ENCODE data around the gene CRK. TPM values are rescaled to one million over a fixed set of nuclear protein-coding genes. Genes with fewer than 3 reads are reported as not detected.
"Not testable (repeated sequence)": the region's sequence is repeated elsewhere in the genome, so short reads cannot be mapped to it uniquely, and the experiment has no call there.

CRK gene
- total RNA-seq, 1 donor from 2014 or later = 24.2 TPM

GRCh38 chr17:1422885-1423284 lies 33.1 kb downstream of the CRK start:
- no peaks in the 10 kb centered on the region for H3K9me3 Mint-ChIP-seq
- H3K4me1 Mint-ChIP-seq (ENCODE audit: low read depth) = peaks cover 20% of the 10 kb centered on the region
- no peak for DNase-seq (ENCODE audit: low spot score)
- peaks cover 30% of the 10 kb centered on the region for H3K36me3 Mint-ChIP-seq (ENCODE audit: low read depth)
- no peak overlapping the region for H3K4me3 Mint-ChIP-seq
- H3K27me3 Mint-ChIP-seq (ENCODE audit: insufficient read depth) = no peaks in the 10 kb centered on the region
- intact Hi-C loops (cut with micrococcal nuclease) = no loop called here
- peak overlapping the region; percentile 65 for H3K27ac Mint-ChIP-seq

- no peak overlapping the region for H3K4me3 Mint-ChIP-seq
- H3K27me3 Mint-ChIP-seq (ENCODE audit: insufficient read depth) = no peaks in the 10 kb centered on the region
- no peaks in the 10 kb centered on the region for H3K9me3 Mint-ChIP-seq
- DNase-seq (ENCODE audit: low spot score) = no peak
- intact Hi-C loops (cut with micrococcal nuclease) = no loop called here
- peaks cover 31% of the 10 kb centered on the region for H3K36me3 Mint-ChIP-seq (ENCODE audit: low read depth)
- H3K27ac Mint-ChIP-seq = no peak overlapping the region
- peaks cover 20% of the 10 kb centered on the region for H3K4me1 Mint-ChIP-seq (ENCODE audit: low read depth)
Measured at GRCh38 chr17:1421470-1421869, 34.6 kb downstream of the CRK start.

- no peak for DNase-seq (ENCODE audit: low spot score)
- Mint-ChIP-seq H3K4me1 (ENCODE audit: low read depth) (peaks cover 18% of the 10 kb centered on the region), H3K27ac (no peak overlapping the region), H3K4me3 (no peak overlapping the region), H3K27me3 (ENCODE audit: insufficient read depth) (no peaks in the 10 kb centered on the region), H3K36me3 (ENCODE audit: low read depth) (peaks cover 29% of the 10 kb centered on the region), H3K9me3 (no peaks in the 10 kb centered on the region)
- intact Hi-C loops (cut with micrococcal nuclease) = no loop called here
Measured at GRCh38 chr17:1420981-1421380, 35.1 kb downstream of the CRK start.

- peaks cover 27% of the 10 kb centered on the region for H3K36me3 Mint-ChIP-seq (ENCODE audit: low read depth)
- no peaks in the 10 kb centered on the region for H3K27me3 Mint-ChIP-seq (ENCODE audit: insufficient read depth)
- no peak overlapping the region for H3K27ac Mint-ChIP-seq
- no peak overlapping the region for H3K4me3 Mint-ChIP-seq
- intact Hi-C loops (cut with micrococcal nuclease) = no loop called here
- H3K4me1 Mint-ChIP-seq (ENCODE audit: low read depth) = peaks cover 12% of the 10 kb centered on the region
- no peak for DNase-seq (ENCODE audit: low spot score)
- H3K9me3 Mint-ChIP-seq = no peaks in the 10 kb centered on the region
Measured at GRCh38 chr17:1420163-1420562, 35.9 kb downstream of the CRK start.

- H3K27me3 Mint-ChIP-seq (ENCODE audit: insufficient read depth); DNase-seq (ENCODE audit: low spot score); H3K27ac Mint-ChIP-seq; intact Hi-C loops (cut with micrococcal nuclease); H3K4me3 Mint-ChIP-seq; H3K9me3 Mint-ChIP-seq: not testable (repeated sequence)
- Mint-ChIP-seq H3K36me3 (ENCODE audit: low read depth) (peaks cover 21% of the 10 kb centered on the region), H3K4me1 (ENCODE audit: low read depth) (peaks cover 10% of the 10 kb centered on the region)
Measured at GRCh38 chr17:1418476-1418875, 37.6 kb downstream of the CRK start.

GRCh38 chr17:1416414-1416813 lies 39.6 kb downstream of the CRK start:
- intact Hi-C loops (cut with micrococcal nuclease) = no loop called here
- Mint-ChIP-seq H3K4me1 (ENCODE audit: low read depth) (no peaks in the 10 kb centered on the region), H3K36me3 (ENCODE audit: low read depth) (peaks cover 10% of the 10 kb centered on the region), H3K4me3 (no peak overlapping the region), H3K27me3 (ENCODE audit: insufficient read depth) (no peaks in the 10 kb centered on the region), H3K27ac (no peak overlapping the region), H3K9me3 (no peaks in the 10 kb centered on the region)
- no peak for DNase-seq (ENCODE audit: low spot score)

GRCh38 chr17:1414634-1415033 lies 41.4 kb downstream of the CRK start:
- Mint-ChIP-seq H3K27me3 (ENCODE audit: insufficient read depth) (no peaks in the 10 kb centered on the region), H3K4me1 (ENCODE audit: low read depth) (no peaks in the 10 kb centered on the region), H3K36me3 (ENCODE audit: low read depth) (peaks cover 6% of the 10 kb centered on the region), H3K4me3 (no peak overlapping the region), H3K9me3 (no peaks in the 10 kb centered on the region), H3K27ac (no peak overlapping the region)
- intact Hi-C loops (cut with micrococcal nuclease) = no loop called here
- DNase-seq (ENCODE audit: low spot score) = no peak

GRCh38 chr17:1414001-1414574 lies 41.9 kb downstream of the CRK start:
- Mint-ChIP-seq H3K36me3 (ENCODE audit: low read depth) (peaks cover 6% of the 10 kb centered on the region), H3K4me1 (ENCODE audit: low read depth) (no peaks in the 10 kb centered on the region), H3K27ac (no peak overlapping the region), H3K4me3 (no peak overlapping the region), H3K27me3 (ENCODE audit: insufficient read depth) (no peaks in the 10 kb centered on the region), H3K9me3 (no peaks in the 10 kb centered on the region)
- intact Hi-C loops (cut with micrococcal nuclease) = no loop called here
- no peak for DNase-seq (ENCODE audit: low spot score)

GRCh38 chr17:1413281-1413791 lies 42.7 kb downstream of the CRK start:
- Mint-ChIP-seq H3K4me1 (ENCODE audit: low read depth) (no peaks in the 10 kb centered on the region), H3K36me3 (ENCODE audit: low read depth) (peaks cover 6% of the 10 kb centered on the region), H3K27ac (no peak overlapping the region), H3K9me3 (no peaks in the 10 kb centered on the region), H3K4me3 (no peak overlapping the region), H3K27me3 (ENCODE audit: insufficient read depth) (no peaks in the 10 kb centered on the region)
- DNase-seq (ENCODE audit: low spot score) = no peak
- intact Hi-C loops (cut with micrococcal nuclease) = no loop called here

GRCh38 chr17:1412185-1413110 lies 43.6 kb downstream of the CRK start:
- Mint-ChIP-seq H3K27ac (no peak overlapping the region), H3K4me1 (ENCODE audit: low read depth) (no peaks in the 10 kb centered on the region), H3K27me3 (ENCODE audit: insufficient read depth) (no peaks in the 10 kb centered on the region), H3K4me3 (no peak overlapping the region), H3K36me3 (ENCODE audit: low read depth) (peaks cover 3% of the 10 kb centered on the region), H3K9me3 (no peaks in the 10 kb centered on the region)
- no peak for DNase-seq (ENCODE audit: low spot score)
- intact Hi-C loops (cut with micrococcal nuclease) = no loop called here

GRCh38 chr17:1402262-1402586 lies 53.8 kb downstream of the CRK start:
- no peak overlapping the region for H3K27ac Mint-ChIP-seq
- intact Hi-C loops (cut with micrococcal nuclease) = no loop called here
- no peak overlapping the region for H3K4me3 Mint-ChIP-seq

GRCh38 chr17:1399679-1400512 lies 56.1 kb downstream of the CRK start, which contains the start of gene YWHAE:
TSS of gene YWHAE (minus strand) at chr17:1400222. CDS start at chr17:1400110, 112 bp downstream.
- Mint-ChIP-seq H3K4me1 (ENCODE audit: low read depth) (peaks cover 21% of the 10 kb centered on the region), H3K9me3 (no peaks in the 10 kb centered on the region), H3K36me3 (ENCODE audit: low read depth) (peaks cover 25% of the 10 kb centered on the region), H3K27me3 (ENCODE audit: insufficient read depth) (peaks cover 5% of the 10 kb centered on the region), H3K27ac (peak within 1 kb of the TSS; percentile 98), H3K4me3 (peak within 1 kb of the TSS; percentile 97)
- intact Hi-C loops (cut with micrococcal nuclease) = loop anchor here (1.0 to 2.0 kb wide), 4 partner anchors 35 to 116 kb away; partner anchors contain the start of genes CRK and INPP5K
- peak; percentile 95 for DNase-seq (ENCODE audit: low spot score)

More at GRCh38 chr17:1402262-1402586, 53.8 kb downstream of the CRK start:
- Mint-ChIP-seq H3K36me3 (ENCODE audit: low read depth) (peaks cover 19% of the 10 kb centered on the region), H3K27me3 (ENCODE audit: insufficient read depth) (peaks cover 9% of the 10 kb centered on the region), H3K4me1 (ENCODE audit: low read depth) (peaks cover 16% of the 10 kb centered on the region), H3K9me3 (no peaks in the 10 kb centered on the region)
- DNase-seq (ENCODE audit: low spot score) = no peak

Measured in activated T-helper 1 cell treated with anti-CD3 and anti-CD28 coated beads, Interleukin-12 subunit alpha, Interleukin-12 subunit beta, Interleukin-2, Interleukin-4 antibody, amounts not matched to agents 30 ng/mL and 10 ng/mL and 1 ng/mL, durations not matched to agents 14 hours and 24 hours and 36 hours (primary cell).